ENCODE data around the gene HOXA2.

- no peak for TF ChIP-seq CTCF (IDR thresholded peaks at IDR 0.05)
- no peak for TF ChIP-seq POLR2A (IDR thresholded peaks at IDR 0.05)
Measured at GRCh38 chr7:27134392-27134791, 31.9 kb upstream of the HOXA2 start.
